ENCODE measurements around the gene NR2F1. TPM values are rescaled to one million over a fixed set of nuclear protein-coding genes. Genes with fewer than 3 reads are reported as not detected.

The NR2F1 gene
- polyA plus RNA-seq, 4 donors, result 195 to 266 (median 239) TPM

DNA sequence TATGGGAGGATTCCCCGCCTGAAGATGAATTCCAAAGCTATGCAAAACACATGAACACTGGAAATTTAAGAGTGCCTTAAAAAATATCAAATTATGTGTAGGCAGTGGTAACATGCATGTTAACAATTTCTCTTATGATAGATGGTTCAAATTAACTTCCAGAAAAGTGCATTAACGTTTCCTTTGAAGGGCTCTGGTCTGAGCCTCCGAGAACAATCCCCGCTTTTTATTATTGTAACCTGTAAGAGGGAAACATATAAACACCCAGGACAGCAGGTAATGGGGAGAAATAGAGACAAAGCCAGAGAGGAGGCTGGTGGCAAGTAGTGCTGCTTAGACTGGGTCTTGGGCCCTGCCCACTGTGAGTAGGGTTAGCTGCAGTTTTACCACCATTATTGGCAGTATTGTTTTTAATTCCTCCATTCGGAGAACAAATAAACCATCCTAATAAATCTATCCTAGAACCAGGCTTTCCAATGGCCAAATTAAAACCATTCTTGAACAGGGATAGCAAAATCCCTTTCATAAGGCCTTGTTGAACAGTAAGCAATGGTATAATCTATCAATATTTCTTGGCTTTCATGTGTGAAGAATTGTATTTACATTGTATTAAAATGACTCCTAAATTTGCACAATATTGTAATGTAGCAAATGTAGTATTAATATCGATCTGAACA lies 6.3 kb downstream of the NR2F1 start:
- no peak for DNase-seq (ENCODE audit: low read depth in 4 of 4, low spot score in 3 of 4)

DNA sequence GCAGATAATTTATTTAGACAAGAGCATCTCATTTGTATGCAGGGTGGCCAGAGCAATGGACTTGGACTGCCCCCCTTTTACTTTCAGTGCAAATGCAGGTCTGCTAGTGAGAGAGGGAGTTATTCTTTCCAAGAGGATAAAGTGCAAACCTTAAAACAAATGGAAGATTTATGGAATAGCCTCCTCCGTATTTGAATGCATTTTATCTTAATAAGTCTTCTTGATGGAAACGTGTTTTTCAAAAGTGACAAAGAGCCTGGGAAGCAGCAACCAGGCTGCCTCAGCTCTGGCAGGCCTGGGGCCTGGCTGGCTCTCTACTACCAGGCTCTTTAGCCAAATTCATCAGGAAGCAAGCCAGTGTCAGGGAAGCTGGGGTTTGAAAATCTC lies 6.8 kb downstream of the NR2F1 start:
- DNase-seq (ENCODE audit: low read depth in 4 of 4, low spot score in 3 of 4), result no peak

DNA sequence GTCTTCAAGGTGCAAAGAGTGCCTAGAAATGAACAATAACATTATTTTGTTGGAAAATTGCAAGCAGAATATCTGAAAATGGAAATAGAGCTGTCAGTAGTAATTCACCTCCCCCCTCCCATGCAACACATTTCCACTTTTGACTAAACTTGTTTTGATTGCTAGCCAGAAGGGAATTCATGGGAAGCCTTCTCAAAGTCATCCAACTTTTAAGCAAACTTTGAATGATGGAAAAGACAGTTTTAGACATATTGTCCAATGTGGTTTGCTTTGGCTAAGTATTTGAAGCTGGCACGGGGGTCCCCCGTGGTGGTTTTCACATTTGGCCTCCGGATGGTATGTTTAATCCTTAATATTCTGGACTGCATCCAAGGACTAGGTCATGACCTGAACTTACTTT lies 7.5 kb downstream of the NR2F1 start:
- no peak for DNase-seq (ENCODE audit: low read depth in 4 of 4, low spot score in 3 of 4)

DNA sequence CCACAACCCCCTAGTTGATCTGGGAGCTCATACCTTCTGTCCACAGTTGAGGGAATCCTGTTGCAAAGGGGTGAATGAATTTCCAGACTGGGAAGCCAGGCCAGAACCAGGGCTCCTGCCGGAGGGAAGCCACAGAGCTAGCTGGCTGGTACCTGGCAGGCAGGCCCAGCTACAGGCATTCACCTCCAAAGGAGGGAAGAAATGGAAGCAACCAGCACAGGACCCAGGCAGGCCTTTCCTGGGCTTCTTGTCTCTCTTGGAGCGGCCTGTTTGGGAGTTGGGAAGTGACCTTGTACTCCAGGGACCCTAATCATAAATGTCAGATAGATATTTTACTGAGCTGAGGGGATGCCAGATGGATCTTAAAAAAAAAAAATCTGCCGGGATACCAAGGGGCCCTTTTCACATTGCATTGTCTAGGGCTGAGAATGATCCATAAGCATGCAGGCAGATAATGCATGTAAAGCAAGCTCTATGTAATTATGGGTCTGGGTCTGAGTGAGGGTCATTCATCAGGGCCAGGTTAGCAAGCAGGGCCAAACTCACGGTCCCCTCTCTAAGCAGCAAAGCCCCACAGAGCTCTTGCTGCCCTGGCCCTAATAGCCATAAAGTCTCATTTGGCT lies 8.4 kb downstream of the NR2F1 start:
- no peak for DNase-seq (ENCODE audit: low read depth in 4 of 4, low spot score in 3 of 4)

DNA sequence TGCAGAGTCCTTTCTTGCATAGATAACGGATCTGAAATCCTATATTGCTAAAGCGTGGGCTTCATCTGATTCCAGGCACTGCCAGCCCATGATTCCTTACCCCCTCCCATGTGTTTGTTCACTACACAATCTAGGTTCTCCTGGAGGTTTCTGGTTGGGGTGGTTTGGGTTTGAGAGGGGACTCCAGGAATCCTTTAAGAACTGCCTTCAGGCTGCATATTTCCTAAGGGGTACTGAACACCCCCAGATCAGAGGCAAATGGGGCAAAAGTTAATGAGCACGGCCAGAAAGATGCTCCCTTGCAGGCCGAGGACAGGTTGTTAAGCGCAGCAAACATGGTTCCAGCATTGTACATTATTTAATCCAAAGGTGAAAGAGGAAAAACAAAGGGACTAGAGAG lies 9.9 kb downstream of the NR2F1 start:
- DNase-seq (ENCODE audit: low read depth in 4 of 4, low spot score in 3 of 4), result no peak

DNA sequence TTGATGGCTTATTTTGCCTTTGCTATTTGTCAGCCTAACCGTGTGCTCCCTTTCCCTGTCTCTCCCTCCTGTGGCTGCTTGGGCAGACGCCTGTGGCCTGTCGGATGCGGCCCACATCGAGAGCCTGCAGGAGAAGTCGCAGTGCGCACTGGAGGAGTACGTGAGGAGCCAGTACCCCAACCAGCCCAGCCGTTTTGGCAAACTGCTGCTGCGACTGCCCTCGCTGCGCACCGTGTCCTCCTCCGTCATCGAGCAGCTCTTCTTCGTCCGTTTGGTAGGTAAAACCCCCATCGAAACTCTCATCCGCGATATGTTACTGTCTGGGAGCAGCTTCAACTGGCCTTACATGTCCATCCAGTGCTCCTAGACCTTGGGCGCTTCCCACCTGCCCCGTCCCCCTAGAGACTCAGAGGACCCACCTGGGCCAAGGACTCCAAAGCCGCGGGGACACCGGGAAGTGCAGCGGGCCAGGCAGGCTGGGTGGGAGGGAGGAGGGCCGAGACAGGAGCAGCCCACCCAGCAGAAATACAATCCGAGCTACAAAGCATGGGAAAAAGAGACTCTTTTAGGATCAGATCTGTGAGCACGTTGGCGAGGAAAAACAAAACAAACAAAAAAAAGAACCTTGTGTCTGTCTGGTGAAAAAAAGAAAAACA lies 10.6 kb downstream of the NR2F1 start:
- DNase-seq (ENCODE audit: low read depth in 4 of 4, low spot score in 3 of 4), result peak in 1 of 4 donors; percentile 43

DNA sequence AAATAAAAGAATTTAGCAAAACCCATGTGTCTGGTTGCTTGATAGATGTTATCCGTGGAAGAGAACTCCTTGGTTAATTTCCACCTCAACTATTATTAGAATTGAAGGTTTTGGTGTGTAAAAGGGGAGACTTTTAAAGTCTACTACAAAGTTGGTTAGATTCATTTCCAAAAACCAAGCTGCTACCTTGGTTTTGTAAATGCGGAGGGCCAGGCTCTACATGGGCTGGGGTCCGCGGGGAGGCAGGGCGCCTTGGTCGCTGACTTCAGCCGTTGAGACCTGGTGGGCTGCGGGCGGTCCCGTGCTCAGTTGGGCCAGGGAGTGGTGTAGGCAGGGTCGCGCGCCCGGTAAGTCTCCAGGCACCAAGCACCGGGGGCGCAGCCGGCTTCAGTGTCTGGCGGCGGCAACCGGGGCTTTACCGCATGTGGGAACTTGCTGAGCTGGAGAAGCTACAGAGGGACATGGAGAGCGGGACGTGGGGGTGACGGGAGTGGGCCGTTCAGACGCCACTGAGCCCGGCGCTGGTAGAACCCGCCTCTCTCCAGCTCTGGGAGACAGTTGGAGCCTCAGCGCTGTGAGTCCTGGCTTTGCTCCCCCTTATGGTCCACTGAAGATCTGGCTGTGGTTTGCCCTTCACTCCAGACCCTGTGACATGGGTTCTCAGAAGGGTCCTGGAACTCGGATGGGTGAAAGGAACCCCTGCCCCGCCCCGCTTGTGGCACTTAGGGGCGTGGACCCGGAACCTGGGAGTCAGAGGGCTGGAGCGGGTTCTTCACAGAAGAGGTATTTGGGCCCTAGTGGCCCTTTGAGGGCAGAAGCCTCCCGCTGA lies 11.8 kb downstream of the NR2F1 start:
- DNase-seq (ENCODE audit: low read depth in 4 of 4, low spot score in 3 of 4), result no peak

GRCh38 chr5:93595420-93596147 lies 12.6 kb downstream of the NR2F1 start:
- DNase-seq (ENCODE audit: low read depth in 4 of 4, low spot score in 3 of 4), result peak in 1 of 4 donors; percentile 32

- no peak for DNase-seq (ENCODE audit: low read depth in 4 of 4, low spot score in 3 of 4)
These were observed 13.3 kb downstream of the NR2F1 start for GRCh38 chr5:93596310-93596675.

DNA sequence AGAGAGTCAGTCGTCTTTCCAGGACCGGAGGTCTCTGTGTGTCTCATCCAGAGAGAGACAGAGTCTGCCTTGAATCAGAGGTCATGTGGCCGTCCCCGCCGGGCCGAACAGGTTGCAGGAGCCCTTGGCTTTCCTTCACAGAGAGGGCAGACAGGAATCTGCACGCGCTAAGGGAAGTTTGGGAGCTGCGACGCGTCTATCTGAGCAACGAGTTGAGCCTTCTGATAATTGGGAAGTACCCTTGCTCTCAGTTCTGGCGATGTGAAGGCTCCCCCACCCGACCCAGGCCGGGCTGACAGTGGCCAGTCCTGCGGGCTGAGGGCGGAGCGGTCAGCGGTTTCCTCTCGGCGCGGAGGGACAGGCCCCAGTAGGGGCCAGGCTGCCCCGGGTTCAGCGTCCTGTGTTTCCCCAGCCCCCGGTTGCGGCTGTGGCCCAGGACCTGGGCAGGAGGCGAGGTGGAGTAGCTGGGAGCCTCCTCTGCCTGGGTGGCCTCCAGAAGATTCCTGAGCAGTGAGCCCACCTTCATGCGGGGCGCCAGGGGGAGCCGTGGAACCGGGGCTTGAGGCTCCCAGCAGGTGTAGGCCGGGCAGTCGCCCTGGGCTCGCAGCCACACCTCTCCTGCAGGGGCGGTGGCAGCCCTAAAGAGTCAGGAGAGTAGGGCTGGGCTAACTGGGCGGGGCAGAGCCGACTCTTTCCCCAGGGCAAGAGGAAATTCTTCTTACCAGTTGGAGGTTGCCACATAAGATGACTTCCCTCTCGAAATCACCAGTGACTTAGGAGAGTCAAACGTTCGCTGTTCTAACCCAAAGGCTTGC lies 13.9 kb downstream of the NR2F1 start:
- peak in 1 of 4 donors; percentile 12 for DNase-seq (ENCODE audit: low read depth in 4 of 4, low spot score in 3 of 4)

DNA sequence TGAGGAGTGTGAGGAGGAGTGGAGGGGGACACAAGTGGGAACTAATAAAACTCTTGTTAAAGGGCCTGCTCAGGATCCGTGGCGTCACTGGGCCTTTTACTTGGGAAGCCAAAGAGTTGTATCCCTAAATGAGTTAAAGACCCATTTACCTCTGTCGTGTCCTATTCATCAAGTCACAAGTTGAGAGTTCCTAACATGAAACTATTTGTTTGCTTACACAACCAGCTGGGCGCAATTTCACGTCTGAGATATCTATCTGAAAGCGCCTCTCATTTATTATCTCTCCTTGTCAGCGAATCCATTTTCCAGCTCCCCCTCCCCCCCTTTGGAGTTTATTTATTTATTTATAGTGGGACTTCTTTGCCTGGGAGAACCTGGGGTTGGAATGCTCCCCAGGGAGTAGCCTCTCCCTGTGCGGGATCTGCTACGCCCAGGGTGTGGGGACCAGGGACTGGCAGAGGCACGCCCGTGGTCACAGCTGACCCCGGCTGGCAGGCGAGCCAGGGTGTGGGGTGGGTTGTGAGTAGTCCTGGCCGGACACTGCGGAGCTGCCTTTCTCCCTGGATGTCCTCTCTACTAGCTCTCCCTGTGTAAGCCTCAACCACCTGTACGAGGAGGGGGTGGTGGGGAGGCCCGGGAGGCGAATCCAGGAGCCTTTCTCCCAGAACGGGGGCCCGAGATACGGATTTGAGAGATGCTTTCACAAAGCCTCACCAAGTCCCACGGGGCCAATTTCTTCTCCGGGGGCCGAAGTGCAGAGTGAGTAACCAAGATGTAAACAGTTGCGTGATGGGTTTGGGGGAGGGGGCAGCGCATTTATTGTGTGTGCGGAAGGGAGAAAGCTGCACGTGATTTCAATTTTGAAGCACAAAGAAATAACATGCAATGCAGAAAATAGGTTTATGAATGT lies 15.3 kb downstream of the NR2F1 start:
- DNase-seq (ENCODE audit: low read depth in 4 of 4, low spot score in 3 of 4), result no peak

DNA sequence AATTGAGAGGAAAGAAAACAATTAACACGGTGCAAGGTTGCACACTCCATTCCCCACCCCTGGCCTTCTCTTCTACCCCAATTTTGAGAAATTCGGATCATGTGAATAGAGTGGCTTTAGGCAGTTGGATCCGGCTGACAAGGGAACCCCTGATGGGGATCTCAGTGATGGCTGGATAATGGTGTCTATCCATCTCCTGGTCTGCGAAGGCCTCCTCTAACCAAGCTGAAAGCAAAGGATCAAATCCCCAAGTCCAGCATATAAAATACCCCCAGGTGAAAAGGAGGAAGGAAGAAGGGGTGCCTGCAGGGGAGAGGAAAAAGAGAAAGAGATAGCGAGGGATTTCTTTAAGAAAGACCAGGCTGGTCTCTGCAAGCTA lies 16.0 kb downstream of the NR2F1 start:
- no peak for DNase-seq (ENCODE audit: low read depth in 4 of 4, low spot score in 3 of 4)

DNA sequence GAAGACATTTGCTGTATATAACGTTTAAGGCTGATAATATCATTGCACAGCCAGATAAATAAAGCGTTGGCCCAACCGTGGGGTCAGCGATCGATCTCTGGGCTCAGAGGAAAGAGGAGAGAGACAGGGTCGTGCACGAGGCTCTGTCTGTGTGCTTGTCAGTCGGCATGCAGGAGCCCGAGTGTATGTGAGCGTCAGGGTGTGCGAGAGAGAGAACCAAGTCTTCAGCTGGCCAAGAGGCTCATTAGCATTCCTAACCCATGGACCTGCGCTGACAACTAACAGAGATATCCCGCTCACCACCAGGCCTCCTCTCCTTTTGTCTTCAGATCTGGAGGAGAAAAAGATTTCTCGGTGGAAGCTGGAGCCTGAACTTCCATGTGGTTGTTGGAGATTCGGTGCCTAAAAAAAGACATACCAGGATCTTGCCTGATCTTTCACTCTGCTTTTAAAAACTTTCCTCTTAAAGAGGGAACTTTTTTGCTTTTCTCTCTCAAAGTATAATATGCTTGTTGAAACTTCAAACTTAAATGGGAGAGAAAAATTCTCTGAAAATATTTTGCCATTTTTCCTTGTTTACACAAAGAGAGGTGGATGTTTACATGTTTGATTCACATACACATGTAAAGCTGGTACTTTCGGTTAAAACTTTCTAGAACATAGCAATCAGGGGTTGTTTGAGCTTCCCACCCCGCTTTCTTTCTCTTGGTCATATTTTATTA lies 16.5 kb downstream of the NR2F1 start:
- DNase-seq (ENCODE audit: low read depth in 4 of 4, low spot score in 3 of 4), result no peak

DNA sequence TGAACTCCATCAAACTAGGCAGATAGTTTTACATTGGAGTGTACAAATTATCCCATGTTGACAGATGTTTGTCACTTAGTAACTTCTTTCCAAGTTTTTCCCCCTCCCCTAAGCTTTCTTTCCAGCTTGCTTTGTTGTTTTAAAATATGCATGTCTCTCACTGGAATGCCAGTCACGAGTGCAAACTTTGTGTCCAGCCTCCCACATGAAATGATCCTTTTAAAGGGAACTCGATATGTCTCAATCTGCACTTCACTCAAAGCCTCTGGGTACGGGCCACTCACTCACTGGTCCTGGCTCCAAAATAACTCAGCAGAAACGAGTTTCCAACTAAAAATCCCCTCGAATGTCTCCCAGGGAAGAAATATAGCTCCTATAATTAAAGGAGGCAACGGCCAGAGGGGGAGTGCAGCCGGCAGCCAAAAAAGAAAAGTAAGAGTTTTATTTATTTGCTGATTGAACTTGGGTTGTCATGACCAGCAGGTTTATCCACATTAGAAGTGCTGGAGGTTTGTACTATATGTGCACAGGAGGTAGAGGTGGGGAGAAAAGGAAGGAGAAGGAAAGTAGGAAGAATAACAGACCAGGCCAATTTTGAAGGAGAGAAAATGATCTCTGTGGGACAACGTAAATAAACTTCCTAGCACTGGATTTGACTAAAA lies 17.5 kb downstream of the NR2F1 start:
- no peak for DNase-seq (ENCODE audit: low read depth in 4 of 4, low spot score in 3 of 4)

DNA sequence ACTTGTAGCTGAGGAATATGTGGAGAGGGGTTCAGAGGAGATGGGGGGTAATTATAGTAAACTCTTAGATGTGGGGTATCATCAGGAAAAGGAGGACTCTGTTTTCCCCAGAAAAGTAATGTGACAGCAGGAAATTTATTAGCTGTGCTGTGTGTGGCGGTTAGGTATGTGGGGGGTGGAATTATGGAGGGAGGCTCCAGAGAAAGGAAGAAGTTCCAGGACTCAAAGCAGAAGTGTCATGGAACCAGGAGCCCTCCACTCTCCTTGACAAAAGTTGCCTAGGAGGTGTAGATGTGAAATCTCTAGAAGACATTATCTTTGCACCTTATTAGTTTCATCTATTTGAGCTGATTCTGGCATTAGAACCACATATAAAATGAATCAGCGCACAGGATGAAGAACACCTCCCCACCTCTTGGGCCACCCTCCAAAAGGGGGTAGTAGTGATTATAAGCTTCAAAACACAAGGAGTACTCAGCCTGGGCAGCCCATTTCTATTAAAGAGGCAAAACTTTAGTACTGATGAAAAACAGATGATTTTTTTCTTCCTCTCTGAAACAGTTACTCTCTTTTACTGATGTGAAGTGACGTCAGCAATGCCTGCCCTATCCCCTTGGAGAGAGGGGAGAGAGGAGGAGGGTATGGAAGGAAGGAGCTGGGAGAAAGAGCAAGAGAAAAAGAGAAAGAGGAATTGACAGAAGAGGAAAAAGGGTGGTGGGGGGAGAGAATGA lies 18.2 kb downstream of the NR2F1 start:
- DNase-seq (ENCODE audit: low read depth in 4 of 4, low spot score in 3 of 4), result no peak

- no peak for DNase-seq (ENCODE audit: low read depth in 4 of 4, low spot score in 3 of 4)
These were observed 18.8 kb downstream of the NR2F1 start for GRCh38 chr5:93601802-93602155.
